Midbrain (tissue), 1 donor: ENCODE data around the gene CDR2.

Source experiments
- DNase-seq: peaks from one replicate; lab custom pipeline; 2025; lab: John Stamatoyannopoulos, UW

Gene CDR2

GRCh38 chr16:22324787-22325597 lies 49.4 kb downstream of the CDR2 start:
- DNase-seq = no peak

DNA sequence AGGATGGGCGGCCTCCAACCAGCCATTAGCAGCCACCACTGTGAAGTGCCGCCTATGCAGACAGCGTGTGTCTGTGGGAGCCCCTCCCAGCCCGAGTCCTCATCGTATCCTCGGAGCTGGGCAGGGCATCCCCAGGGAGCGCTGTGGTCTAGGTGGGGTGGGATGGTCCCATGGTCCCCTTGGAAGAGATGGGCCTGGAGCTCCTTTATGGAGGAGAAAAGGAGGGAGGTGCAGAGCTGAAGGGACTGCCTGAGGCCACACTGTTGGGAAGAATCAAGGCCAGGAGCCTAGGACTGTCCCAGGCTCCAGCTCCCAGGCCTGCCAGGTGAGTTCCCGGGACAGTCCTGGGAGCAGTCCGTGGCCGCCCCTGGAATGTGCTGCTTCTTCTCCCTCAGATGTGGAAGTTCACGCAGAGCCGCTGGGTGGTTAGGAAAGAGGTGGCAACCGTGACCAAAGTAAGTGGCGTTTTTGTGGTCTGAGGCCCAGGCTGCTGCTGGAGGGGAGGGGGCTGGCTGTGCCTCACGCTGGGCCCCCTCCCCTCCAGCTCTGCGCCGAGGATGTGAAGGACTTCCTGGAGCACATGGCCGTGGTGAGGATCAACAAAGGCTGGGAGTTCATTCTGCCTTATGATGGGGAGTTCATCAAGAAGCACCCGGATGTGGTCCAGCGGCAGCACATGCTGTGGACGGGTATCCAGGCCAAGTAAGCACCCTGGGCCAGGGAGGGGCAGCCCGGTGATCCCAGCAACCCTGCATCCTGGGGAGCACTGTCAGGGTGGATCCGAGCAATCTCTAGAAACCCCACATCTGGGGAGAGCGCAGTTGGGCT lies 50.2 kb downstream of the CDR2 start:
- DNase-seq = no peak

- no peak for DNase-seq
Observed at GRCh38 chr16:22323173-22323958, 51.1 kb downstream of the CDR2 start.

GRCh38 chr16:22322741-22323140 lies 51.7 kb downstream of the CDR2 start:
- DNase-seq = no peak

DNA sequence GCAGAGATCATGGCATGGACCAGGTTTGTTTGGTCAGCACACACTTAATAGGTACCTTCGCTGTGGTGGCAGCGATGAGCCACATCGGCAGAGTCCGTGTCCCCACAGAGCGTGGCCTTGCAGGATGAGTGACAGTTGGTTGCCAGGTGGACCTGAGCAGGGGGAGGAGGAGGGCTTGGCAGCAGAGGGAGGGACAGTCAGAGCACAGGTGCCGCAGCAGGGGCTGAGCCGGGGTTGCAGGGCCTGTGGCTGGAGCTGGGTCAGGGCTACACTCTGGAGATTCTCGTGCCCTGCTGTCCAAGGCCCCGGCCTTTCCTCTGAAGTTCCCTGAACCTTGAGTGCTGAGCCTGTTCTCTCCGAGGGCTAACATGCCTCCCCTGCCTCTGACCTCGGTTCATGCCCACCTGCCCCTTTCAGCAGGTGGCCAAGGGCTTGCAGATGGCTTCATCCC lies 52.4 kb downstream of the CDR2 start:
- DNase-seq = no peak

DNA sequence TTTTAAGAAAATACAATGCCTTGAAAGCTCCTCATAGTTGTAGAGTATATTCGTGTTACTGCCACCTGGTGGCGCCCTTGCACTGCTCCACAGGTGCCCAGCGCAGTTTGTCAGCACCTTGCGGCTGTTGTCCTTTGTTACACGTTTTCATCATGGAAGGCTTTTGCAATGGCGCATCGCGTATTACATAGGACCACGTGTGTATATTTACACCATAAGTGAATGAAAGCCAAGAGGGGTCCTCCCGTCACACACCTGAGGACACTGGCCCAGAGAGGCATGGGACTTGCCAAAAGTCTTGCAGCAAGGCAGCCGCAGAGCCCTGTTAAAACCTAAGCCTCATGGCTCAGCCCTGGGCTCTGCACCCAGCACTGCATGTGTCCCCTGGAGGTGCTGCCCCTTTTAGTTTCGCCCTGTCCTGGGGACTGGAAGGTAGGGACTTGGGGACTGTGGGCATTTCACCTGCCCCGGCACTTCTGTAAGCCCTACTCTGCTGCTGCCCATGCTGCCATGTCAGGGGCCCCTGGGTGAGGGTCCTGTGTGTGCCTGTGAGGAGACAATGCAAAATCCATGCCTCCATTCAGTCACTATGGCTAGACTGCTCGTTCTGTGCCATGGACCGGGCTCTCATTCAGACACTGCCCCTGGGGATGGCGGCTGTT lies 52.9 kb downstream of the CDR2 start:
- peak; percentile 55 for DNase-seq

DNA sequence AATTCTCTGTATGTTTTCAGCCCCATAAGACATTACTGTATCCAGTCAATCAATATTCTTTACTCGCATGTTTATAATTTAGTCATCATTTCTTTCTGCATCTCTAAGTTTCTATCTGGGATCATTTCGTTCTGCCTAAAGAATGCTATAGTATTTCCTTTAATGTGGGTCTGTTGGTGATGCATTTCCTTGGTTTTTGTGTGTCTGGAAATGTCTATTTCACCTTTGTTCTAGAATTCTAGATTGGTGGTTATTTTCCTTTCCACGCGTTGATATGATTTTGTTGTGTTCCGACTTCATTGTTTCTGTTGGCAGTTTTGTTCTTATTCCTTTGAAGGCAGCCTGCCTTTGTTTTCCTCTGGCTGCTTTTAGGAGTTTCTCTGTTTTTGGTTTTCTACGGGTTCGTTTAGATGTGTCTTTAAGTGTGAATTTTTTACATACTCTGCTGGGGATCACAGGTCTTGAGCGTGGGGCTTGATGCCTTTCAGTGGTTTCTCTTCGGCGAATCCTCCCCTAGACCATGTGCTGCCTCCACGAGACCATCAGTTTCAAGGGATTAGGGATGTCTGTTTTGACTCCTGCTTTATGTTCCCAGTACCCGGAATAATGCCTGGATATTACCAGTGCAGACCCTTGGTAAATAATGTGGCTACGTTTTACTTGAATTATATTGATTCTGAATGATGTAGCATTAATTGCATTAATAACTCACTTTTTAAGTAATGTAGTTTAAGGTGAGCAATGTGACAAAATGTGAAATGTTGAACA lies 53.7 kb downstream of the CDR2 start:
- no peak for DNase-seq

DNA sequence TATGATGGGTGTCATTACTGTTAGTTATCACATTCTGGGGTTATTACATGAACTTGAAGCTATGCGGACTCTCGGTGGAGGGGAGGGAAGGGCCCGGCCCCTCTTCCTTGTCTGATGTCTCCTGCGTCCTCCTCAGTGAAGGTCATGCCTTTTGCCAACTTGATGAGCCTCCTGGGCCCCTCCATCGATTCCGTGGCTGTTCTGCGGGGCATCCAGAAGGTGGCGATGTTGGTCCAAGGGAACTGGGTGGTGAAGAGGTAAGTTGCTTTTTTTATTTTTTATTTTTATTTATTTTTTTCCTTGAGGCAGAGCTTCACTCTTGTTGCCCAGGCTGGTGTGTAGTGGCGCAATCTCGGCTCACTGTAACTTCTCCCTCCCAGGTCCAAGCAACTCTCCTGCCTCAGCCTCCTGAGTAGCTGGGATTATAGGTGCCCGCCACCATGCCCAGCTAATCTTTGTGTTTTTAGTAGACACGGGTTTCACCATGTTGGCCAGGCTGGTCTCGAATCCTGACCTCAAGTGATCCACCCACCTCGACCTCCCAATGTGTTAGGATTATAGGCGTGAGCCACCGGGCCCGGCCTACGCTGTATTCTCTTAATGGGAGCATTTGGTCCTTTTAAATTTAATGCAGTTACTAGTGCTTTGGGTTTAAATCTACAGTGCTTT lies 55.6 kb downstream of the CDR2 start:
- no peak for DNase-seq

- no peak for DNase-seq
Observed at GRCh38 chr16:22317625-22318024, 56.8 kb downstream of the CDR2 start.

GRCh38 chr16:22317001-22317530 lies 57.4 kb downstream of the CDR2 start:
- no peak for DNase-seq

DNA sequence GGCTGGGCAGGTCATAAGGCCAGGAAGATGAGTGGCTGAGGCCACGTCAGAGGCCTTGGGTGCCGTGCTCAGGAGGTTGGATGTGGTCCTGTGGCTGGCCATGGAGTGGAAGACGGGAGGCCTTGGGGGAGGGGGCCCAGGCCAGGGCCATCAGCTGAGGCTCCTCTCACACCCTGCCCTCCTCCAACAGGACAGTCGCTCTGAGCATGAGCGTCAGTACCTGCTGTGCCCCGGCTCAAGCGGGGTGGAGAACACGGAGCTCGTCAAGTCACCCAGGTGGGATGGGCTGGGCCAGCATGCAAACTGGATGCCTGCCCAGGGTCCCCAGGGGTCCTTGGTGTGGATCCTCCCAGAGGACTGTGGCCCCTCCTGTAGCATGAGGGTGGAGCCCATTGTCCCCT lies 58.0 kb downstream of the CDR2 start:
- DNase-seq = no peak

GRCh38 chr16:22315979-22316378 lies 58.4 kb downstream of the CDR2 start:
- DNase-seq = no peak

DNA sequence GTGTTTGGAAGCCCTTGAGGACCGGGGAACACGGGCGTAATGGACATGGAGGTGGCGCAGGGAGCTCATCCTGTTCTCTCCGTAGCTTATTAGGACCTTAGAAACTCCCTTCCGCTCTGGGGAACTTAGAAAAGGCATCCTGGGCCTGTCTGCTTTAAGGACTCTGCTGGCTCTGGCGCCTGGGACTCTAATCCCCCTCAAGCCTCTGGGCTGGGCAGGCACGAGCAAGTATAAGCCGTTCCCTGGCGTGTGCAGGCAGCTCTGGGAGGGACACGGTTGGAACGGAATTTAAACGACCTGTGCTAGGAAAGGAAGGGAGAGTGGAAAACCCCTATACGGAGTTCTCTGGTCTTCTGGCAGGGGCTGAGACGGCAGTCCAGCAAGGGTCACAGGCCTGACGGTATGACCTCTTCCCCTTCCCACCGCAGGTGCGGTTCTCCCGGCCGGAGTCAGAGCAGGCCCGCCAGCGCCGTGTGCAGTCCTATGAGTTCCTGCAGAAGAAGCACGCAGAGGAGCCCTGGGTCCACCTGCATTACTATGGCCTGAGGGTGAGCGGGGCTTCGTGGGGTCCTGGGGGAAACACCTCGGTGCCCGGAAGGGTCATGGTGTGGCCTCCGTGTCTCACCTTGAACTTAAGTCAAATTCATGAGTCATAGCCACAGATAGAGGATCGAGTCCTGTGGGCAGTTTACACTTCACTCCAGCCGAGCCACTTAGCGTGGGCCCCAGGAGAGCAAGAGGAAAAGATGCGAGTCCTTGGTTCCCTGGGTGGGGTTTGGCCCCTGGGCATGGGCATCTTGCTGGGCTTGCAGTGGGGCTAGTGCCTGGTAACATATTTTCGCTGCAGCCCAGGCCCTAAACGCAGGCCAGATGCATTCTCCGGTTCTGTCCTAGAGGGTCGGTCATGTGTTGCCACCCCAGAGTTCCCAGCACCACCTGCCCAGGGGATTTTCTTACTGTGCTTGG lies 59.5 kb downstream of the CDR2 start:
- DNase-seq = no peak

DNA sequence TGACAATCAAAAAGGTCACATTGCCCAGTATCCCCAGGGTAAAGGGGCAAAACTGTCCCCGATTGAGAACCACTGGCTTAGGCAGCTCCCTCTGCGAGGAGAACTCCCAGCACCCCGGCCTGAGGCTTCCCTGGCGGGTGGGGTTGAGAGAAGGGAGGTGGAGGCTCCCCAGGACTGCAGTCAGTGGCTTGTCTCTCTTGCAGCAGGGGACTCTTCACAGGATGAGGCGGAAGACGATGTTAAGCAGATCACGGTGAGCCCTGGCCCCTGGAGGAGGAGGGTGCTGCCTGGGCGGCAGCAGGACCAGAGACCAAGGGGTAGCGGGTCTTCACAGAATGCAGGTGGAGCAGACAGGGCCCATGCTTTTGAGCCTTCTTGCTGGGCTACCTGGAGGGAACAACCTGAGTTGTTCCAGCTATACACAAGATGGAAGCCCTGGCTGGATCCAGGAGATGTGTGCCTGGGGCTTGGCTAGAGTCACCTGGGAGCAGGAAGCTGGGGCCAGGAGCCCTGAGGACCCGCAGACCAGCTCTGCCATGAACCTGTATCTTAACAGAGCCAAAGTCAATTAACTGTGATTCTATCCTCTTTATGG lies 60.4 kb downstream of the CDR2 start:
- DNase-seq = no peak

DNA sequence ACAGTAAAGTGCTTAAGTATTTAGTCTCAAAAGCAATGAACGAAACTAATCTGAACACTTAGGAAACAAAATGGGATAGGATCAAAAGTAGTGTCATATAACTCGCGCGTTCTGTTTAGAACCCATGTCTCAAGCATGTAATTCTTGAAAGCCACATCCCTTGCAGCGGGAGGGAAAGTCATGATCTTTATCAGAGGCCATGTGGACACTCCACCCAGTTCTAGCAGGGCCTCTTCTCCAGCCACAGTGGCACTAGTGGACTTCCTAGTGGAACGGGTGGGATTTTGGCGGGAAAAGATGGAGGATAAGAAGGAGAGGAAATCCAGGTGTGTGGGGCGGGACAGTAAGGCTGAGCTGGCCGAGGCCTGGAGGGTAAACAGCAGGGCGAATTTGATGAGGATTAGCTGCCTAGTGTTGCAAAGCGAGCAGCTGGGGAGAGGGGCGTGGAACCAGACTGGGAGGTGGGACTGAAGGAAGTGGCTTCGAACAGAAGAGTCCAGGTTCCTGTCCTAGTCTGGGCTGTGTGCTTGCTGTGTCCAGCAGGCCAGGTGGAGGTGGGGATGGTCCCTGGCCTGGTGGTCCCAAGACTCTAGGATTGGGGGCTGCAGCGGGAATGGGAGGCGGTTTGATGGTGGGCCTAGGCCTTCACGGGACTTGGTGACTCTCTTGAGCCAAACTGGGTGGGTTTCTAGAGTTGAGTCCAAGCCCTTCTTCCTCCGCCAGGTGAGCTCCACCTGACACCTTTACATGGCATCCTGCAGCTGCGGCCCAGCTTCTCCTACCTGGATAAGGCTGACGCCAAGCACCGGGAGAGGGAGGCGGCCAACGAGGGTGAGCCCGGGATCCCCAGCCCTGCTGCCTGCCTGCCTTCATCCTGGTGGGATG lies 61.3 kb downstream of the CDR2 start:
- no peak for DNase-seq

GRCh38 chr16:22311520-22311919 lies 62.9 kb downstream of the CDR2 start:
- DNase-seq = no peak

DNA sequence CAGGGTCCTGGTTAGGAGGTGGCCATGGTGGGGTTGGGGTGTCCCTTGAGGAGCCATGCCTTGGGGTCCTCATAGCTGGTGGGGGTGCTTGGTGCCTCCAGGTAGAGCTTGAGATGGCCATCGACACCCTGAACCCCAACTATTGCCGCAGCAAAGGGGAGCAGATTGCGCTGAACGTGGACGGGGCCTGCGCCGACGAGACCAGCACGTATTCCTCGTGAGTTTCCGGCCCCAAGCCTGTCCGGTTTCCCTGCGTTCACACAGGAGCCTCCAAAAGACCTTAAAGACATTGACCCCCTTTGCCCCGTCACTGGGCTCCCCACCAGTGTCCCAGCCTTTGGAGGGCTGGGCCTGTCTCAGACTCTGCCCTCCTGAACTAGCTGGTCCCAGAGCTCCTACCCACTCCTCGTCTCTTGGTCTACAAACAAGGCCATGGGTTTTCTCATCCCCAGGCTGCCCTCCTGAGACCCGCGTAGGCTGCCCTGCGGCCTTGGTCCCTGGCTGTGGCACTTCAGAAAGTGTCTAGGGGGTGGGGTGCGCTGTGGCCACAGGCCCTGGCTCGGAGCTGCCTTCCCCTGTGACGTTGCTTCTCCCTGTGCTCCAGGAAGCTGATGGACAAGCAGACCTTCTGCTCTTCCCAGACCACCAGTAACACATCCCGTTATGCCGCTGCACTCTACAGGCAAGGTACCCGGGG lies 65.4 kb downstream of the CDR2 start:
- no peak for DNase-seq
